Panc1 (cell line): ENCODE measurements around the gene HRCT1. TPM values are rescaled to one million over a fixed set of nuclear protein-coding genes. Genes with fewer than 3 reads are reported as not detected.
"Not testable (repeated sequence)": the region's sequence is repeated elsewhere in the genome, so short reads cannot be mapped to it uniquely, and the experiment has no call there.

Experiments
- ATAC-seq: fragments of 200-7000 bp; cut with Tn5 transposase; 2 replicates; pipeline ENCODE4 v1.9.1; 2020; ENCODE audit warnings: mild to moderate bottlenecking, moderate library complexity
- BruUV-seq: library from RNA; stranded (reverse); fragments of 400-500 nt; replicated peaks from 2 replicates; lab custom pipeline; 2021; lab: Mats Ljungman, UMichigan
- CTCF ChIA-PET: fragments of 300-600 bp; sonication (Branson Sonifier 250); formaldehyde crosslinking; loops from one replicate; lab custom pipeline; 2022; ENCODE audit warnings: antibody characterized with exemption; lab: Charles Lee
- POLR2A ChIA-PET: fragments of 300-600 bp; sonication (Branson Sonifier 250); formaldehyde crosslinking; loops from one replicate; lab custom pipeline; 2022; ENCODE audit warnings: antibody characterized with exemption; lab: Charles Lee
- DNase-seq: peaks from one replicate; pipeline ENCODE4 v3.0.0-alpha.2; 2010; ENCODE audit warnings: low read depth, low spot score
- H3K27ac ChIP-seq: 2 replicates; pipeline ENCODE4 v1.5.1; 2011; ENCODE audit warnings: mild to moderate bottlenecking, low read length, inconsistent platforms
- H3K27me3 ChIP-seq: fragments of 200-500 bp; sonication (Bioruptor generic); 2 replicates; pipeline ENCODE4 v1.6.0; 2014; ENCODE audit warnings: low read length, inconsistent platforms; ENCODE audit not compliant: control insufficient read depth, insufficient read depth
- H3K36me3 ChIP-seq: fragments of 200-500 bp; sonication (Bioruptor generic); 2 replicates; pipeline ENCODE4 v1.5.1; 2014; ENCODE audit warnings: inconsistent platforms, mild to moderate bottlenecking, low read length, moderate library complexity; ENCODE audit not compliant: control insufficient read depth, insufficient read depth
- H3K4me1 ChIP-seq: 2 replicates; pipeline ENCODE4 v1.5.1; 2011; ENCODE audit warnings: inconsistent platforms, mild to moderate bottlenecking, low read length, moderate library complexity; ENCODE audit not compliant: control insufficient read depth, insufficient read depth
- H3K4me3 ChIP-seq, 2 experiments: 2 replicates each; pipeline ENCODE4 v1.5.1; 2011 to 2012; ENCODE audit warnings: low read depth in 2 of 2, low read length in 2 of 2, mild to moderate bottlenecking in 2 of 2, inconsistent platforms in 1 of 2, moderate library complexity in 1 of 2
- H3K9me3 ChIP-seq: fragments of 200-500 bp; sonication (Bioruptor generic); 2 replicates; pipeline ENCODE4 v1.5.1; 2014; ENCODE audit warnings: low read depth, mild to moderate bottlenecking, inconsistent platforms, low read length, moderate library complexity; ENCODE audit not compliant: control insufficient read depth, insufficient read depth
- CTCF ChIP-seq: fragments of 450-650 bp; IDR thresholded peaks from 2 replicates; pipeline ENCODE4 v1.5.1; 2017; ENCODE audit warnings: mild to moderate bottlenecking
- POLR2AphosphoS5 ChIP-seq: IDR thresholded peaks from 2 replicates; pipeline ENCODE4 v1.6.1; 2012; ENCODE audit warnings: mild to moderate bottlenecking, low read depth, low read length, moderate library complexity
- REST ChIP-seq, 2 experiments: IDR thresholded peaks; 2 replicates each; pipeline ENCODE4 v1.6.1; 2011 to 2012; ENCODE audit warnings: low read depth in 2 of 2, control low read depth in 1 of 2, low read length in 1 of 2, mild to moderate bottlenecking in 1 of 2, moderate library complexity in 1 of 2; ENCODE audit not compliant: insufficient read depth in 1 of 2
- SIN3A ChIP-seq: IDR thresholded peaks from 2 replicates; pipeline ENCODE4 v1.6.1; 2012; ENCODE audit warnings: low read depth, mild to moderate bottlenecking, low read length, moderate library complexity, borderline replicate concordance; ENCODE audit not compliant: insufficient read depth
- TCF7L2 ChIP-seq: IDR thresholded peaks from 2 replicates; pipeline ENCODE4 v1.6.1; 2011; ENCODE audit warnings: mild to moderate bottlenecking, low read depth, low read length, inconsistent platforms
- in situ Hi-C: cut with HindIII; loops from 2 replicates; pipeline ENCODE4 v1.10.0; 2016; ENCODE audit warnings: low sequenced_read_pairs, low pct_unique_long_range_greater_than_20kb
- intact Hi-C: fragments of 100-400 bp; cut with micrococcal nuclease; formaldehyde crosslinking; loops from one replicate; pipeline ENCODE4 v1.10.0; 2022; ENCODE audit not compliant: unreplicated experiment
- total RNA-seq: library from RNA; stranded (reverse); gene quantifications from one replicate; pipeline ENCODE4 v1.2.1, GENCODE V29; 2021; ENCODE audit not compliant: unreplicated experiment

The HRCT1 gene
- total RNA-seq, 1 experiment from 2014 or later = not detected

- TF ChIP-seq REST (IDR thresholded peaks at IDR 0.05; ENCODE audit: insufficient read depth in 1 of 2, low read depth in 2 of 2, low read length in 1 of 2) (no peak), POLR2AphosphoS5 (no peak), CTCF (no peak), TCF7L2 (no peak)
- ChIA-PET CTCF (interaction anchor here (0.6 kb wide), 1 partner anchor 14 kb away, joined by 7 read pairs; no protein-coding TSS in a partner anchor), POLR2A (no interaction called here)
- in situ Hi-C loops = no loop called here
- intact Hi-C loops = no loop called here
- Histone ChIP-seq H3K4me3 (no peak overlapping the region), H3K27ac (no peak overlapping the region), H3K36me3 (no peaks in the 10 kb centered on the region), H3K27me3 (no peaks in the 10 kb centered on the region), H3K9me3 (no peaks in the 10 kb centered on the region), H3K4me1 (no peaks in the 10 kb centered on the region)
- no peak for DNase-seq
- no peak for ATAC-seq
- BruUV-seq = no TSS peak
Observed at GRCh38 chr9:35932735-35933134, 26.7 kb downstream of the HRCT1 start.

- DNase-seq (no peak), ATAC-seq (no peak)
- in situ Hi-C loops = no loop called here
- BruUV-seq = no TSS peak
- Histone ChIP-seq H3K4me1 (no peaks in the 10 kb centered on the region), H3K36me3 (no peaks in the 10 kb centered on the region), H3K9me3 (no peaks in the 10 kb centered on the region), H3K4me3 (no peak overlapping the region), H3K27ac (no peak overlapping the region), H3K27me3 (no peaks in the 10 kb centered on the region)
- POLR2A ChIA-PET = no interaction called here
- intact Hi-C loops = no loop called here
- CTCF ChIA-PET = interaction anchor here (0.6 kb wide), 1 partner anchor 13 kb away, joined by 7 read pairs; no protein-coding TSS in a partner anchor
- TF ChIP-seq SIN3A = no peak
- no peak for TF ChIP-seq TCF7L2
Observed at GRCh38 chr9:35933550-35934067, 27.6 kb downstream of the HRCT1 start.

- H3K4me1 ChIP-seq, CTCF ChIA-PET, ATAC-seq, H3K36me3 ChIP-seq, in situ Hi-C loops, H3K4me3 ChIP-seq, BruUV-seq, DNase-seq, H3K9me3 ChIP-seq, H3K27me3 ChIP-seq, POLR2A ChIA-PET, intact Hi-C loops, H3K27ac ChIP-seq: not testable (repeated sequence)
Observed at GRCh38 chr9:35934069-35934468, 28.1 kb downstream of the HRCT1 start.
